Loucy (cell line): ENCODE measurements around the gene TNP1.

Source experiments
- CTCF ChIP-seq: fragments of 200-600 bp; sonication (generic); conservative IDR thresholded peaks from 2 replicates; pipeline ENCODE4 v1.5.1; 2014; ENCODE audit warnings: mild to moderate bottlenecking, antibody characterized with exemption, low read length
- EZH2phosphoT487 ChIP-seq: fragments of 200-600 bp; IDR thresholded peaks from 2 replicates; pipeline ENCODE4 v1.6.1; 2018; ENCODE audit warnings: antibody characterized with exemption, mild to moderate bottlenecking, moderate library complexity, borderline replicate concordance

DNA sequence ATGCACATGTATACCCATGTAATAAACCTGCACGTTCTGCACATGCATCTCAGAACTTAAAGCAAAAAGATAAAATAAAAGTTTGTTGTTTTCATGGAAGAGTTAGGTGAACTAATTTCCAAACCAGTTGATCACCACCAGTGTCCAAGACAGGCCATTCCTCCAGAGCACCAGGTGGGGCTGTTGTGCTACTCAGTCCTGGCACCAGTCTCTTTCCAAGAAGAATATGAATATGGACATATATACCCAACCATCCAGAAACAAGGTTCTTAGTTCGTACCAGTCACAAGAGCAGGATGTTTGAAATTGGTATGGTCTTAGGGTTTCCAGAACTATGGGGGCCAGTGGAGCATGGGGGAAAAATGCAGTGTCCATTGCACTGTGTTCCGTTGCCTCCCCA is 17.2 kb upstream of the TNP1 start:
- peak; percentile 31; the same call in 1 of the 2 replicates for TF ChIP-seq CTCF
- TF ChIP-seq EZH2phosphoT487 = no peak
